Retinal pigment epithelial cell (primary cell): Measurements from ENCODE around the gene LILRA1.
"Not testable (repeated sequence)": the region's sequence is repeated elsewhere in the genome, so short reads cannot be mapped to it uniquely, and the experiment has no call there.

ENCODE experiments used
- DNase-seq: peaks from one replicate; pipeline ENCODE4 v3.0.0-alpha.2; 2010; ENCODE audit warnings: low read depth
- H3K4me3 ChIP-seq: 2 replicates; pipeline ENCODE4 v1.5.1; 2011; ENCODE audit warnings: mild to moderate bottlenecking, low read length, control low read depth, moderate library complexity
- CTCF ChIP-seq: conservative IDR thresholded peaks from 2 replicates; pipeline ENCODE4 v1.5.1; 2011; ENCODE audit warnings: low read depth, low read length, control low read depth, inconsistent platforms

LILRA1 gene

GRCh38 chr19:54586397-54586796 is 7.0 kb upstream of the LILRA1 start:
- TF ChIP-seq CTCF, result no peak
- no peak for DNase-seq
- no peak overlapping the region for H3K4me3 ChIP-seq

- H3K4me3 ChIP-seq, result no peak overlapping the region
- no peak for TF ChIP-seq CTCF
- no peak for DNase-seq
Measured at GRCh38 chr19:54587026-54587425, 6.4 kb upstream of the LILRA1 start.

GRCh38 chr19:54593931-54594626 is 647 bp downstream of the LILRA1 start:
- H3K4me3 ChIP-seq, DNase-seq: not testable (repeated sequence)

DNA sequence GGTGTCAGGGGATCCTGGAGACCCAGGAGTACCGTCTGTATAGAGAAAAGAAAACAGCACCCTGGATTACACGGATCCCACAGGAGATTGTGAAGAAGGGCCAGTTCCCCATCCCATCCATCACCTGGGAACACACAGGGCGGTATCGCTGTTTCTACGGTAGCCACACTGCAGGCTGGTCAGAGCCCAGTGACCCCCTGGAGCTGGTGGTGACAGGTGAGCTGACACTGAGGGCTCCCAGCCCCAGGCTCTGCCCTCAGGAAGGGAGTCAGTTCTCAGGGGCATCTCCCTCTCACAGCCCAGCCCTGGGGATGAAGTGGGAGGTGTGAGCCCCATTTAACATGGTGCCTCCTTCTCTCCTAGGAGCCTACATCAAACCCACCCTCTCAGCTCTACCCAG is 1.3 kb downstream of the LILRA1 start:
- no peak overlapping the region for H3K4me3 ChIP-seq
- TF ChIP-seq CTCF, result no peak
- DNase-seq, result no peak

DNA sequence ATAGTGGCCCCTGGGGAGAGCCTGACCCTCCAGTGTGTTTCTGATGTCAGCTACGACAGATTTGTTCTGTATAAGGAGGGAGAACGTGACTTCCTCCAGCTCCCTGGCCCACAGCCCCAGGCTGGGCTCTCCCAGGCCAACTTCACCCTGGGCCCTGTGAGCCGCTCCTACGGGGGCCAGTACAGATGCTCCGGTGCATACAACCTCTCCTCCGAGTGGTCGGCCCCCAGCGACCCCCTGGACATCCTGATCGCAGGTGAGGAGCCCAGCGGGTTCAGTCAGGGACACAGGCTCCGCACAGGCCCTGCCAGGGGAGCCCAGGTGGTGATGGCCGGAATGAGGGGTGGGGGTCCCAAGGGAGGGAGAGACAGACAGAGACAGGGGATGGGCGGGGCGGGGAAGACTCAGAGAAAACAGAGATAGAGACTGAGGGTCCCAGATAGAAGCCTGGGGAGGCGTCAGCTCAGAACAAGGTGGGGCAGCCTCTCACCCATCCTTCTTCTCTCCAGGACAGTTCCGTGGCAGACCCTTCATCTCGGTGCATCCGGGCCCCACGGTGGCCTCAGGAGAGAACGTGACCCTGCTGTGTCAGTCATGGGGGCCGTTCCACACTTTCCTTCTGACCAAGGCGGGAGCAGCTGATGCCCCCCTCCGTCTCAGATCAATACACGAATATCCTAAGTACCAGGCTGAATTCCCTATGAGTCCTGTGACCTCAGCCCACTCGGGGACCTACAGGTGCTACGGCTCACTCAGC is 2.4 kb downstream of the LILRA1 start:
- not testable (repeated sequence) for H3K4me3 ChIP-seq, DNase-seq

DNA sequence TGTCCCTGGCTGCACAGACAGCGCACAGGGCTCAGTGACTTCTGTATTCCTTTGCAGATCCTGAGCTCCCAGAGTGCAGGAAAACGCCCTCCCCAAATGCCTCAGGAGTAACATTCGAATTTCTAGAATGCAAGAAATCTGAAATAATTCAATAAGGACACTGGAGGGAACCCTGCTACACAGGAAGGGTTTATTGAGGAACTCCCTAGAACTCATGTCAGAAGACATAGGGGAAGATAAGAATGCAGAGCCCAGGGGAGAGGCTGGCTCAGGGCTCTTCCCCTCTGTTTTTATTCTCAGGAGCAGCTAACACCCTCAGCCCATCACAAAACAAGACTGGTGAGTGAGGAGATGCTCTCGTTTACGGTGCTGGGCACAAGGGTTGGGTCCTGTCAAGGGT is 6.8 kb downstream of the LILRA1 start:
- DNase-seq, result no peak
- TF ChIP-seq CTCF, result no peak
- H3K4me3 ChIP-seq, result no peak overlapping the region

DNA sequence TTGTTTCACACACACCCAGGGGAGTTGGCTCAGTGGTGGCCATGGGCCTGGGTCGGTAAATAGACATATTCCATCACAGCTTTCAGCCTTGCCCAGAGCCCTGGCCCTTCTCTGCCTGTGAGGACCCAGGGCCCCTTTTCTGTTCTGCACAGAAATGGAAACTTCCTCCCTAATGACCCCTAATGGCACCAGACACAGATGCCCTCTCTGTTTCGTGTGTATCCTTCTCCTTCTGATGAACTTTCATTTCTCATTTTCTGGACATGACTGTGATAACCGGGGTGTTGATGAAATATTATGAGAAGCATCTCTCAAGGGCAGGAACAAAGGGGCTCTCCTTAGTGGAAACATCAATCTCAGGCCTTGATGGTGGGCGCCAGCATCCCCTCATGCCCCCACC is 12.8 kb downstream of the LILRA1 start:
- no peak overlapping the region for H3K4me3 ChIP-seq
- no peak for DNase-seq
- no peak for TF ChIP-seq CTCF

DNA sequence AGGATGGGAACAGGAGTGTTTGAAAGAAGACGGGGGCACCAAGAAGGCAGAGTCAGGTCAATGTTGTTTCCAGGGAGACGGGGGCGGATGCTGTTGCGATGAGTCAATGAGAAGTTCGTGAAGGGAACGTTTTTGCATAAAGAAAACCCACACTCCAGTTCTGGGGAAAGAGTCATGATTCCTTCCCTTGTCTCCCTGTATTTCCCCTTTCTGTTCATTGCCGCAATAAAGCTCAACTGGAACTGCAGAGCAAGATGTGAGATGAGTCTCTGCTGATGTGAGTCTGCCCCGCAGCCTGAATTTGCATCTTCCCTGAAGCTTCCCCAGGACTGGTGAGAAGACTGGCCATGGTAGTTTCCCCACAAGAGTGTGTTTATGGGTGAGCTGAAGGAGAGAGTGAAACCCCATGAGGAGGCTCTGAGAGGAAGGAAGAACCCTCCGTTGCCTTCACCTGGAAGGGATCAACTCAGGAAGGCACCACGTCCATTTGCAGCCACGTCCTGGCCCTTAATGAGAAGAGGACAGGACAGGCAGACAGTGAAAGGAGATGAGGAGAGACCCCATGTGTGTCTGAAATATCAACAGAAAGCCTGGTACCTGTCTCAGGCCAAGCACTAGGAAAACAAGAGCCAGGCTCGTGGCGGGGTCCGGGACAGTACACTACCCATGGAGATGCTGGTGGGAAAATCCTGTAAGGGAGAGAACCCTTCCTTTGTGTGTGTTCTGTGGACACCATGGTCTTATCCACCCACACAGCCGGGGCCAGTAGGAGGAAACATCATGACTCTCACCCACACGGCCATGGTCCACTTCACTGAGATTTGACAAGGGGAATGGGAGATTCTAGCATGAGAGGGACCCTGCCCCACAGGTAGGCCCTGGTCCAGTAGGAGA is 13.7 kb downstream of the LILRA1 start:
- TF ChIP-seq CTCF, result no peak
- no peak overlapping the region for H3K4me3 ChIP-seq
- DNase-seq, result no peak
